GM19193 (cell line): ENCODE measurements around the gene TRABD2B.

ENCODE experiments used
- POLR2A ChIP-seq: IDR thresholded peaks from 4 replicates; pipeline ENCODE4 v1.6.1; 2011; ENCODE audit not compliant: insufficient read depth, insufficient read length; ENCODE audit errors: extremely low read depth

The TRABD2B gene

DNA sequence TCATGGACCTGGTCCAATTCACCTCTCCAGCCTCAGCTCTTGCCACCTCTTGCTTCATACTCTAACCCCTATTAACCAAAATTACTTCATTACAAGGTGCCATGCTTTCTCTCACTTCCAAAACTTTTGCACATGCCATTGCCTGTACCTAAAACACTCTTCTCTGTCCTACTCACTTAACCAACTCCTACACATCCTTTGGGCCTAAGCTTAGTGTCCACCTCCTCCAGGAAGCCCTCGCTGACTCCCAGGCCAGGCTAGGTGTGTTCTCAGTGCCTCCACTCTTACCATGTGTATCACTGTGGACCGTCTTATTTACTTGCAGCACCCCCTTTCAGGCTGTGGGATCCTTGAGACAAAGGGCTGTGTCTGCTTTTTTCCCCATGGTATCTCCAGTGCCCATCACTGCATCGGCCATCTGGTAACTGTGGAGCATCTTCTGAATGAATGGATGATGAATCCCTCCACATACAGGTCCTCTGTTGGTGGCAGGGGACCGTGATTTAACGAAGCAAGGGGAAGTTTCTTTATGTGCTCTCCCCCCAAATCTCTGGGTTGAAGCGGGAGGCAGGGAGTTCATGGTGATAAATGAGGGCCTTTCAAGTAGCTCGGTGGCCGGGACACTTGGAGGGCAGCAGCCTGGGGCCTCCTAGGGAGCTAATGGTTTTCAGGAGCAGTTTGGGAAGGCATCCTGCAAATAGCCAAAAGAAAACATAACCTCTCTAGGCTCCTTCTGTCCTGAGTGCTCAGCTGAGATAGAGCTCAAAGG lies 111.9 kb downstream of the TRABD2B start:
- no peak for TF ChIP-seq POLR2A

DNA sequence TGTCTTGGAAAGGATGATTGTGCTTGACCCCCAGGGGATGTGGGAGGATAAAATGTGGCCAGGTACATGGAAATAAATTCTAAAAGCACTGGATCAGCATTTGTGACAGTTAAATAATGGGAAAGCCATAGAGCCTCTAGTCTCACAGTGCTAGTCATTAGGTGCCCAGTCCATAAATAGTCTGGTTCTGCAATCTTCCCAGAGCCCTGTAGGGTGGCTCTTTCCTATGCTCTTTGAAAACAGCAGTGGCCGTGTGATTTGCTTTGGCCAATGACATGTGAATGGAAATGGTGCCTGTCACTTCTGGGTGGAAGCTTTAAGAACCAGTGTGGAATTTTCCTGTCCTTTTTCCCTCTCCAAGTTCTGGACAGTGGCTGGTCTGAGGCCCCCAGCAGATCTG lies 113.2 kb downstream of the TRABD2B start:
- no peak for TF ChIP-seq POLR2A

DNA sequence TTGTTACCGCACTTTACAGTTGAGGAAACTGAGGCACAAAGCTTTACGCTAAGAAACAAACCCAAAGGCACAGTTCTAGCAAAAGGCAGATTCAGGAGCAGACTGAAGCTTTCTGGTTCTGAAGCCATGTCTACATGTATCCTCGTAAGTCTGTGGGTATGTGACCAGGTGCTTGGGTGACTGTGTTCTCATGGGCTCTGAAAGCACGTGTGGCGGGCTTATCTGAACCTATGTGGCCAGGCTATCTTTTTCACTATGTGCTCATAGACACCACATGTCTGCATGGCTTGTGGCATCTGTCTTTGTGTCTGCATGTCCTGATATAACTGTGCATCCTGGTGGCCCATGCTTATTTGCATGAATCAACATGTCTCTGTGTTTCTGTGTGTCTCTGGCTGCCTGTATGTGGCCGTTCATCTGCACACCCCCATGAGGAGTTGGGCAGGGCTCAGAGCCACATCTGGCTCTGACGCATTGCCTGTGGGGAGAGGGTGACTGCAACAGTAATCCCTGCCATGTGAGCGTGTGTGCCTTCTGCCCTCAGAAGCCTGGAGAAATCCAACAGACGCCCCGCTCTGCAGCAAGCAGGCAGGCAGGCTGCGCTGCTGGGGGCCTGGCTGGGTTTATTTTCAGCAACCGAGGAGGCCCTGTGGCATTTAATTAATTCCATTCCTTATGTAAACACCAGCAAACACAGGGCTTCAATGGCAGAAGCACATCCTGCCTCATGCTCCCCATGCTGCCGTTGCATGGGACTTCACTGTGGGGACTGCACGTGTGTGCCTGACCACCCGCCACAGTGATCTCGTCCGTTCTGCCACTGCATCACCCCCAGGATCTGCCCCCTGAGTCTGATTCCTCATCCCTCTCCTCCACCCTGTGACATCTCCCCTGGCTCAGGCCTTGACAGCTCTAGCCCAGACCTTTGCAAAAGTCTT lies 115.4 kb downstream of the TRABD2B start:
- TF ChIP-seq POLR2A = no peak

DNA sequence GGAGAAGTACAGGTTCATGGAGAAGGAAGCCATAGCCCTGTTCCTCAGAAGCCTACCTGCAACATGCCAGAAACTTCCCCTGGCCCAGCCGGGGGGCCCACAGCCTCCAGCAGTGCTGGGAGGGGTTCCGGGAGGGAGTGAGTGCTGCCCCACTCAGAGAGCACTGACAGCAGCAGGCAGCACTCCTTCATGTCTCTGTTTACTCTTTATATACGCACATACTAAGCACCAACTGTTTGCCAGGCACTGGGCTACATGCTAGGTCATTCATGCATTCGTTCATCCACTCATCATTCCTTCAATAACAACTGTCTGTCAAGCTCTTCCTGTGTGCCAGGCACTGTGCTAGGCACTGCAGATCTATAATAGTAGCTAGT lies 120.6 kb downstream of the TRABD2B start:
- TF ChIP-seq POLR2A = no peak

DNA sequence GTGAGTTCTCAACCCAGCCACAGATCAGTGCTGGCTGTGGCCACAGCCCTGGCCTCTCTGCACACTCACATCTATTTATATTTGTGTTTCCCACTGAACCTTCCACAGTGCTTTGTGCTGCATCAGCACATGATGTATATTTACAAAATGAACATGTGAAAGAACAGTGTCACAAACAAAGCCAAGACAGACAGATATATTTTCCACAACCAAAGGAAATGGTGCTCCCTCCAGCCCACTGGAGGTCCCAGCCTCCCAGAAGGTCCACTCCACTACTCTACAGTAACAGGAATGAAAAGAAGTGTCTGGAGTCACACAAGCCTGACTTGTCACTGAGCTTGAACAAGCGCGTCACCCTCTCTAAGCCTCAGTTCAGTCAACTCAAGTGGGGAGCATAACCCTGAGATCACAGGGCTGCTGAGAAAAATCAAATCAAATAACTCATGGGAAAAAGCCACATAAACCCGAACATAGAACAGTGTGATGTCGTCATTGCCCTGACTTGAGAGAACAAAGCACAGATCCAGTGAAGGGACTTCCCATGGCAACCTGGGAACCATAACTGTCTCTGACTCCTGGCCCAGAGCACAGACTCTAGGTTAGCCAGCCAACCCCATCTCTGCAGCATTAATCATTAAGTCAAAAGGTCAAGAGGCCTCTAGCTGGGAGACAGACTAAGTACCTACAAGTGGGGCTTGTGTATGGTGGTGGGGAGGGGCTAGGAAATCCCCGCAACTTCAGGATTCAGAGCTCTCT lies 121.2 kb downstream of the TRABD2B start:
- no peak for TF ChIP-seq POLR2A

DNA sequence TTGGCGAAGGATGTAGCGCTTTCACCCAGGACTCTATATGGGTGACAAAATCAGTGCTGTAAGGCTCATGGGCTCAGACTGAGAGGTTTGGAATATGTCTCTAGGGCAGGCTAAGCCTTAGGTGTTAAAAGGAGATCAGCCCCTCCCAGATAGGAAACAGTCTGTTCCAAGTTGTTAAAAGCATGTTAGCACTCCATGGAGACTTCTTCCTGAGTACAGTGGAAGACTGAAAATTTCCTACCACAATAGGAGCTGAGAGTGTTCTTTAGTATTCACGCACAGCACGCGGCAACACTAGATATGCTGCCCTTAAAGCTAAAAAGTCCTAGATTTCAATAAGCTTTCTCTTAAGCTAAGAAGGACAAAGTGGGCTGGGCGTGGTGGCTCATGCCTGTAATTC lies 122.1 kb downstream of the TRABD2B start:
- TF ChIP-seq POLR2A = no peak

DNA sequence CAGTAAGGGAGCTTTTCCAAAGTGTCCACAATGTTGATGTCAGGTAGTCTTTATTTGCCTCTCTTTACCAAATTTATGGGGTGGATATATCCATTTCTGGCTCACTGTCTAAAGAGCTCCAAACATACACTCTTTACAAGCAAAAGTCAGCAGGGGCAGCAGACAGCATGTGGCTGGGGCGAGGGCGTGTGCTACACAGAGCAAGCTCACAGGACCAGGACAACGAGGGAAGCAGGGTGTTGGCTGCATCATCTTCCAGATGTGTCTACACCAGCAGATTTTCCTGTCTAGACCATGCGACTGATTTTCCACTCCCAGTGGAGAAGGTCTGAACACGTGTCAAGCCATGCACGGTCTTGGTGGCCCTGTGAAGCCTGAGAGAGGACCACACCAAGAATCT lies 123.8 kb downstream of the TRABD2B start:
- no peak for TF ChIP-seq POLR2A

DNA sequence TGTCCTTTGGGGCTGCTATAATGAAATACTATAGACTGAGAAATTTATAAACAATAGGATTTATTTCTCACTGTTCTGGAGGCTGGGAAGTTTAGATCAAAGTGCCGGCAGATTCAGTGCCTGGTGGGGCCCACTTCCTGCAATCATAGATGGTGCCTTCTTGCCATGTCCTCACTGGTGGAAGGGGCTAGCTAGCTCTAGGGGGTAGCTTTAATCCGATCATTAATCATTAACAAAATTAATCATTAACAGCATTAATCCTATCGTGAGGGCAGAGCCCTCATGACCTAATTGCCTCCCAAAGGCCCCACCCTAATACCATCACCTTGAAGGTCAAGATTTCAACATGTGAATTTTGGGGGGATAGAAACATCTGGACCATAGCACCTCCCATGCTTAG lies 124.3 kb downstream of the TRABD2B start:
- TF ChIP-seq POLR2A = no peak

DNA sequence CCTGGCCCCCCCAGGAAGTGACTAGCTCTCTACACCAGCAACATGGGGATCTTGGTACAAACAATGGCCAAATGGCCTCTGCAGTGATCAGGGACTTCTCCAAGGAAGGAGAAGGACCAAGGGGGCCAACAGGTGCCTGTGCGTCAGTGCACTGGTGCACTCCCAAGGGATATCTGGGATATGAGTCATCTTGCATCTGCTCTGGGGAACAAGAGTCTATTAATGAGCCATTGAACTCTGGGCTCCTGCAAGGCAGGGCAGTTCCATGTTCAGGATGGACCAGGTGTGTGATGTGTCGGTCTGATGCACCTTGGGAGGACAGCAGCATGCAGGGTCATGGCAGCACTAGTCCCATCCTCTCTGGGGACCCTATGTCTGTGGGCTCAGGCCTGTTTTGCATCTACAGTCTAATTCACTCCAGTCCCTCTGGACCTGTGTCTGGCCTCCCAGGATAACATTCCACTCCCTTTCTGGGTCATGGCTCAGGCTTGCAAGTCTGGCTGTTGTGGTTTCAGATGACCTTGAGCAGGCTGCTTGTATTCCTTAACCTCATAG lies 125.3 kb downstream of the TRABD2B start:
- TF ChIP-seq POLR2A = no peak

DNA sequence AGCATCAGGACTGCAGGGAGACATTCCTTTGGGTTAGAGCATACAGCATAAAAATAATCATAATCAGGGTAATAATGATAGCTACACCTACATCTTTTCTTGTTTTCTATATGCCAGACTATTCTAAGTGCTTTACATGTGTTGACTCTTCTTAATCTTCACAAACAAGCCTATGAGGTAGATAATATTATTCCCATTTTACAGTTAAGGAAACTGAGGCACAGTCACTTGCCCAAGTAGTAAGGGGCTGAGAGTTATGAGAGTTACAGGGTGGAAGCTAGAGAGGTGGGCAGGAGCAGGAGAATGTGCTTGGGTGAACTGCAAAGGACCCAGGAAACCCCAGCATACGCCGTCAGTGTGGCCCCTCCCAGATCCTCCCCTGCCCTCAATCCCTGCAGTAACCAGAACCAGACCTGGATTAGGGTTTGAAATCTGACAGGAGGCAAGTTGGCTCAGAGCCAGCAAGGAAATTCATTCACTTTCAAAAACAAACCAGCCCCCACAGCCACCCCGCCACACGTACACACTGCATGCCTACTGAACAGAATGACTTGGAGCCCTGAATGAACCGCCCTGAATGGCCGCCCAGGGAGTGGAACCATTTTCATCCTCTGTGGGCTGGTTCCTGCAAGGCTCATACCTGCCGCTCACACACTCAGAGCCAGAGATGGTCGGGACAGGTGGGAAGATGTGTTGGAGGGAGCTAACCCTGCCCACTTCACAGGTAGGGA lies 126.1 kb downstream of the TRABD2B start:
- no peak for TF ChIP-seq POLR2A

DNA sequence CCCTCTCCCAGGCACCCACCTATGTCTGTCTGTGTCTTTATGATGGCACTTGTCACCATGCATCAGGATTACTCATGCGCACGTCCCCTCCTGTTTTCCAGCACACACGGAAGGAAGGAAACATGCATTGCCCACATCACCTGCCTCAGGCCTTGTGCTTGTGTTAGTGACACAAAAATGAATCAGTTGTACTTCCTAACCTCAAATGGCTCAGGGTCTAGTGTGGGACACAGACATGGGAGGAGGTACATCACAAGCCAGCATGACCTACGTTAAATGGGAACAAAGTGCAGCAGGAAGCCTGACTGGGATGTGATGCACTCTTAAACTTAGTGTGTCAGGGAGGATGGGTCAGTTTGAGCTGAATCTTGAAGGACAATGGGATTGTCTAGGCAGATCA lies 126.7 kb downstream of the TRABD2B start:
- no peak for TF ChIP-seq POLR2A

DNA sequence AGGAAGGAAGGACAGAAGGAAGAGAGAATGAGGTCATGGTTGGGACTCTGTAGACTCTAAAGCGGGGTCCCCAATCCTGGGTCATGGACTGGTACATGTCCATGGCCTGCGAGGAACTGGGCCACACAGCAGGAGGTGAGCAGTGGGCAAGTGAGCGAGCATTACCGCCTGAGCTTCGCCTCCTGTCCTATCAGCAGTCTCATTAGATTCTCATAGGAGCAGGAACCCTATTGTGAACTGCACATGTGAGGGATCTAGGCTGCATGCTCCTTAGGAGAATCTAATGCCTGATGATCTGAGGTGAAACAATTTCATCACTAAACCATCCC lies 128.9 kb downstream of the TRABD2B start:
- TF ChIP-seq POLR2A = no peak

DNA sequence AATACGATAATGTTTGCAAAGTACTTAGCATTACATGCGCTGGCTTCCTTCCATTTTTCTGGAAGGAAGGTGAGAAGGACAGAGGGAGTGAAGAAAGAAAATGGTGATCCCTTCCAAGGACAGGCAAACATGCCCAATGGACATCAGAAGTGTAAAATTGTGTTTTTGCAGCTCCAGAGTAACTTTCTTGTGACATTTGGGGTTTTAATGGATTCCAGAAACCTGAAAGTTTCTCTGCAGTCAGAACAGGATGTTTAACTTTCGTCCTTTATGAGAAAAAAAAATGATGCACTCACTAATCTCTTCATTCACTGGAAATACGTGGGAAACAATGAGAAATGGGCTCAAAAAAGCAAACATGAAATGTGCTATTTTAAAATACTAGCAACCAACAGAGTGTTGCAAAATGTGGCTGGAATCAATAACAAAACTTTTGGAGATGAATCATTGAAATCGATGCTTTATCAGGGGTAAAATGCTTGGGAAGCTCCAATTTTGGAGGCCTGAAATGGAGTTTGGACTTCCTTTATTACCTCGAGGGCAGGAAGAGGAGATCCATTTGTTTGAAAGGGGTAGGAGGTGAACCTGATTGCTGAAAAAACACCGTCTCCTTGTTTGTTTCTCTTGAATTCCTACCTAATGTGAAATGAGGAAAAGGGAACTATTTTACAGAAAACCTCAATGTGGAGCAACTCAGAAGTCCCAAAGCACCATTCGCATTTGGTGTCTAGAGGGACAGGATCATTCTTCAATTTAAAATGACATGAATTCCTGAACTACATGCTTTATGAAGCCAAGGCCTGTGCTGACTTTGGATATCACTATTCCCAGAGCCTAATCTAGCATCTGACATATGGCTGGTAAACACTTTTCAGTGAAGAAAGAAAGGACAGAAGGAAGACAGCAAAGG lies 129.5 kb downstream of the TRABD2B start:
- TF ChIP-seq POLR2A = no peak
